ENCODE measurements around the gene RPL10A. TPM values are rescaled to one million over a fixed set of nuclear protein-coding genes. Genes with fewer than 3 reads are reported as not detected.
A peak's percentile ranks its signal among the peaks of the same experiment; 100 is the strongest.

RPL10A gene
- total and polyA plus RNA-seq, 2 of the 13 experiments (the other 11 are each of a cell fraction or from before 2014, with no cell fraction given), result 1,854 to 2,726 TPM

DNA sequence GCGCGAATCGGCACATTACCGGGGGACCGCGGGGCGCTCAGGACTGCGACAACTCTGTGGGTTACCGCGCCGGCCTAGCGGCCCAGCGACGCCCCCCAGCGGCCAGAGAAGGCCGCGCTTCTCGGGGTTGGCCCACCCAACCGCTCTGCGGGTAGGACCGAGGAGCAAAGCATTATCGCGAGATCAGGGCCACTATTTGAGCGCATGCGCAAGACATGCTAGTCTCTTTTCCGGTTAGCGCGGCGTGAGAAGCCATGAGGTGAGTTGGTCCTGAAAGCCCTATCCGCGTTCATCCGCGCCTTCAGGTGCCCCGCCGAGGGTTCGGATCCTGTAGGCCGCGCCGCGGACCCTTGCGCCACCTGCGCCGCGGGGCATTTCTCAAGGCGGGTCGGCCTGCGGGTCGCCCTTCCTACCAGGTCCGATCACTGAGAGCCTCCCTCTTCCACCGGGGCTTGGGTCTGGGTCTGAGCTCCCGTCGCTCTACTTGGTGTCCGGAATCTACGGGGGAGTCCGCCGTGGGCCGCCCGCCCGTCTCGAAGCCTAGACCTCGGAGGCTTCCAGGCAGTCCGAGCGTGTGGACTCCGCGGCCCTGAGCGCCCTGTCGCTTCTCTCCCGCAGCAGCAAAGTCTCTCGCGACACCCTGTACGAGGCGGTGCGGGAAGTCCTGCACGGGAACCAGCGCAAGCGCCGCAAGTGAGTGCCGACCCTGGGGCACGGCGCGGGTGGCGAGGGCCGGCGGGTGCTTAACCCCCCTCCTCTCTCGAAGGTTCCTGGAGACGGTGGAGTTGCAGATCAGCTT, at the start of gene RPL10A (continued):
- TF ChIP-seq, protein P1, sequence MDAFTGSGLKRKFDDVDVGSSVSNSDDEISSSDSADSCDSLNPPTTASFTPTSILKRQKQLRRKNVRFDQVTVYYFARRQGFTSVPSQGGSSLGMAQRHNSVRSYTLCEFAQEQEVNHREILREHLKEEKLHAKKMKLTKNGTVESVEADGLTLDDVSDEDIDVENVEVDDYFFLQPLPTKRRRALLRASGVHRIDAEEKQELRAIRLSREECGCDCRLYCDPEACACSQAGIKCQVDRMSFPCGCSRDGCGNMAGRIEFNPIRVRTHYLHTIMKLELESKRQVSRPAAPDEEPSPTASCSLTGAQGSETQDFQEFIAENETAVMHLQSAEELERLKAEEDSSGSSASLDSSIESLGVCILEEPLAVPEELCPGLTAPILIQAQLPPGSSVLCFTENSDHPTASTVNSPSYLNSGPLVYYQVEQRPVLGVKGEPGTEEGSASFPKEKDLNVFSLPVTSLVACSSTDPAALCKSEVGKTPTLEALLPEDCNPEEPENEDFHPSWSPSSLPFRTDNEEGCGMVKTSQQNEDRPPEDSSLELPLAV (CRISPR knock-in tag; conservative IDR thresholded peaks at IDR 0.05; ENCODE audit: low read depth), result 0 out of 2 replicates have a peak, but pooled peaks have one; percentile 29
- TF ChIP-seq ATF1 (CRISPR knock-in tag; IDR thresholded peaks at IDR 0.05) (no peak), ZNF713 (CRISPR knock-in tag; IDR thresholded peaks at IDR 0.05) (peak; percentile 48), KLF12 (CRISPR knock-in tag; IDR thresholded peaks at IDR 0.05; ENCODE audit: borderline replicate concordance) (peak; percentile 76), ZNF225 (CRISPR knock-in tag; IDR thresholded peaks at IDR 0.05) (peak; percentile 97), PLRG1 (conservative IDR thresholded peaks at IDR 0.05) (no peak), ZNF431 (CRISPR knock-in tag; IDR thresholded peaks at IDR 0.05; ENCODE audit: borderline replicate concordance, low read depth) (peak; percentile 91; the same call in 1 of the 2 replicates), MIER3 (CRISPR knock-in tag; IDR thresholded peaks at IDR 0.05; ENCODE audit: borderline replicate concordance) (peak; percentile 92; the same call in 1 of the 2 replicates)
- TF ChIP-seq, protein P2, sequence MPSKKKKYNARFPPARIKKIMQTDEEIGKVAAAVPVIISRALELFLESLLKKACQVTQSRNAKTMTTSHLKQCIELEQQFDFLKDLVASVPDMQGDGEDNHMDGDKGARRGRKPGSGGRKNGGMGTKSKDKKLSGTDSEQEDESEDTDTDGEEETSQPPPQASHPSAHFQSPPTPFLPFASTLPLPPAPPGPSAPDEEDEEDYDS (CRISPR knock-in tag; IDR thresholded peaks at IDR 0.05), result peak; percentile 99
- TF ChIP-seq, protein P3, sequence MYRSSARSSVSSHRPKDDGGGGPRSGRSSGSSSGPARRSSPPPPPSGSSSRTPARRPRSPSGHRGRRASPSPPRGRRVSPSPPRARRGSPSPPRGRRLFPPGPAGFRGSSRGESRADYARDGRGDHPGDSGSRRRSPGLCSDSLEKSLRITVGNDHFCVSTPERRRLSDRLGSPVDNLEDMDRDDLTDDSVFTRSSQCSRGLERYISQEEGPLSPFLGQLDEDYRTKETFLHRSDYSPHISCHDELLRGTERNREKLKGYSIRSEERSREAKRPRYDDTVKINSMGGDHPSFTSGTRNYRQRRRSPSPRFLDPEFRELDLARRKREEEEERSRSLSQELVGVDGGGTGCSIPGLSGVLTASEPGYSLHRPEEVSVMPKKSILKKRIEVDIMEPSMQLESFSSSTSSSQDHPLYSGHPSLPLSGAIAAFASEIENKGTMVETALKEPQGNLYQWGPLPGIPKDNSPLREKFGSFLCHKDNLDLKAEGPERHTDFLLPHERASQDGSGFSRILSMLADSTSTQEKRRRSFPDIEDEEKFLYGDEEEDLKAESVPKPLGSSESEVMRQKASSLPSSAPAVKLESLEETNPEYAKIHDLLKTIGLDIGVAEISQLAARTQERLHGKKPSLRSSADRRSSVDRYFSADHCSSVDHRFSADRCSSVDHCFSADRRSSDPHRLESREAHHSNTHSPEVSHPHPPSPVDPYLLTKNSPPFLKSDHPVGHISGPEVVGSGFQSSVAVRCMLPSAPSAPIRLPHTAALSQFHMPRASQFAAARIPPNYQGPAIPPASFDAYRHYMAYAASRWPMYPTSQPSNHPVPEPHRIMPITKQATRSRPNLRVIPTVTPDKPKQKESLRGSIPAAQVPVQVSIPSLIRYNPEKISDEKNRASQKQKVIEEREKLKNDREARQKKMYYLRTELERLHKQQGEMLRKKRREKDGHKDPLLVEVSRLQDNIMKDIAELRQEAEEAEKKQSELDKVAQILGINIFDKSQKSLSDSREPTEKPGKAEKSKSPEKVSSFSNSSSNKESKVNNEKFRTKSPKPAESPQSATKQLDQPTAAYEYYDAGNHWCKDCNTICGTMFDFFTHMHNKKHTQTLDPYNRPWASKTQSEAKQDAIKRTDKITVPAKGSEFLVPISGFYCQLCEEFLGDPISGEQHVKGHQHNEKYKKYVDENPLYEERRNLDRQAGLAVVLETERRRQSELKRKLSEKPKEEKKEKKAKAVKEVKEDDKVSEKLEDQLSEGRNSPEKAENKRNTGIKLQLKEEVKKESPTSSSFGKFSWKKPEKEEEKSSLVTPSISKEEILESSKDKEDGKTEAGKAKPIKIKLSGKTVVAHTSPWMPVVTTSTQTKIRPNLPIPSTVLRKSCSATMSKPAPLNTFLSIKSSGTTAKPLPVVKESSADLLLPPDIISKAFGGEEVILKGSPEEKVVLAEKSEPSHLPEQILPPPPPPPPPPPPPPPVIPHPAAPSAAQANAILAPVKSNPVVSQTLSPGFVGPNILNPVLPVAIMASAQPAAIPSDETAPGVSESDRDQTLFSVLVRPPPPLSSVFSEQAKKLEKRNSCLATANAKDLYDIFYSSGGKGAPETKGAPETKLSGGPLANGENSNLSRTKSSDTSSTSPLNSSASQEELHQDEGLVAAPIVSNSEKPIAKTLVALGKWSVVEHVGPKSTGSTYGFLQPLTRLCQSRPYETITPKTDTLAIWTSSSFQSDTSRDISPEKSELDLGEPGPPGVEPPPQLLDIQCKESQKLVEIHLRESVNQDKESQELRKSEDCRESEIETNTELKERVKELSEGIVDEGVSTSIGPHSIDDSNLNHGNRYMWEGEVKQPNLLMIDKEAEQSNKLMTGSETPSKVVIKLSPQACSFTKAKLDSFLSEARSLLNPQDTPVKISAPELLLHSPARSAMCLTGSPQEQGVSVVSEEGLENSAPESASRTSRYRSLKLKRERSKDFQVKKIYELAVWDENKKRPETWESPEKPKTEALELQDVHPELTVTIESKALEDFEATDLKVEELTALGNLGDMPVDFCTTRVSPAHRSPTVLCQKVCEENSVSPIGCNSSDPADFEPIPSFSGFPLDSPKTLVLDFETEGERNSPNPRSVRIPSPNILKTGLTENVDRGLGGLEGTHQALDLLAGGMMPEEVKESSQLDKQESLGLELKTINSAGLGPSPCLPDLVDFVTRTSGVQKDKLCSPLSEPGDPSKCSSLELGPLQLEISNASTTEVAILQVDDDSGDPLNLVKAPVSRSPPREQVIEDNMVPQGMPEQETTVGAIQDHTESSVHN (CRISPR knock-in tag; IDR thresholded peaks at IDR 0.05), result no peak; the same call in none of the 2 replicates
